ENCODE data around the gene NOB1.
"Not testable (repeated sequence)": the region's sequence is repeated elsewhere in the genome, so short reads cannot be mapped to it uniquely, and the experiment has no call there.

The NOB1 gene

DNA sequence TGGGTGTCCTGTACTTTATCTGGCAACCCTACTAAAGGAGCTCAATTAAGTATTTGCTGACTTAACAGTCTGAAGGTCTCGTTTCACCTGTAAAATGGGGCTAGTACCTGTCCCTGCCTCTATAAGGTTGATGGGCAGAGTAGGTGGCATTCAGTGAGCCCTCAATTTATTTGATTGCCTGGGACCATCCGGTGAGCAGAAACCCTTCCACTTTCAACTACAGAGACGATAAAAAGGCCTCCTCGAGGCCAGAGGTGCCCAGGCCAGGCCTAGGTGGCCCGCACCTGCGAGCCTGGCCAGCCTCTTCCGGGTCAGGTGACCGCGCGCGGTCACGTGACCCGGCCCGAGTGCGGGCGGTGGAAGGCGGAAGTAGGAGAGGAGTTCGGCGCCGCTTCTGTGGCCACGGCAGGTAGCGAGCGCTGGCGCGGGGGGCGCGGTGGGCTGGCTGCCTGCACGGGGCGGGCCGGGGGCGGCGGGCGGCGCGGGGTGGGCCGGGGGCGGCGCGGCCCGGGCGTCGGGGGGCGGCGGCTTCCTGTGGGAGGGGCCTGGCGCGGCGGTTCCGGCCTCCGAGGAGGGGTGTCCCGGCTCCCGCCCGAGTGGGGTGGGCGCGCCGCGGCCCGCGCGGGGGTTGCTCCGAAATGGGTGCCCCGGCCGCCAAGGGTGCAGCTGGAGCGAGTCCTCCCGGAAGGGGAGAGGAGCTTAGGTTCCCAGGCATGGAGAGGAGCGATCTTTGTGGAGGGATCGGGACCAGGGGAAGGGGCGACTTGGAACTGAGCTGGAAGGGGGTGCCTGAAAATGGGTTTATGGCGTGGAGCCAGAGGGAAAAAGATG lies 7.5 kb upstream of the NOB1 start, which contains the start of gene WWP2:
TSS of gene WWP2 (plus strand) at position 350 of the 831 bp plus-strand sequence. CDS start 24,679 bp downstream, outside the sequence.
- peak; percentile 74 for DNase-seq (ENCODE audit: low read depth)

DNA sequence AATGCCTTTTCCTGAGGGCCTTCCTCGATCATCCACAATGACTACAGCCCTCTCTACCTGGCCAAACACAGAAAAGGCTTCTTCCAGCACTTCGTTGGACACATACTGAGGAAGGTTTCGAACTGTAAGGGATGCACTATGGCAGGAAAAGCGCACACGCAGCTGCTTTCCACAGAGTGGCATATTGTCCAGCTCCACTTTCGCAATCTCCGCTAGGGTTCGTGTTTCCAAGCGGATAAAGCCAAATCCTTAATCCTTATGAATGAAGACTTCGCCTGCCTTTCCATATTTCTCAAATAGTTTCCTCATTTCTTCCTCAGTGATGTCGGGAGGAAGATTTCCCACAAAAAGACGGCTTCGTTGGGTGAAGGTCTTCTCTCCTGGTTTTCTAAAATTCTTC lies 2.6 kb upstream of the NOB1 start:
- DNase-seq (ENCODE audit: low read depth), result not testable (repeated sequence)

DNA sequence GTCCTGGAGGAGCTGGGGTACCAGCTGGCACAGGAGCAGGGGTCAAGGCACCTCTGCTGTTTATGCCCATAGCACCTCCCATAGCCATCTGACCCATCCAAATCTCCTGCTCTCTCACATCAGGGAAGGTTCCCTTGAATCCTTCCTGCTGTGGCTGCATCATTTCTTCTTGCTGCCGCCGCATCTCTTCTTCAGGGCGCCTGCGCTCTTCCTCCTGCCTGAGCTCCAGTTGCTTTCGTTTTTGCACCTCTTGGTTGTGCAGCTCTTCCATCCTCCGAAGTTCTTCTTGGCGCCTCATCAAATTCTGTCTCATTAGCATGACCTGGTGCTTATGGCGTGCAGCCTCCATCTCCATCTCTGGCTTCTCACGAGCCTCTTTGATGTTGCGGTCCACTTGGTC lies 2.0 kb upstream of the NOB1 start:
- DNase-seq (ENCODE audit: low read depth), result no peak

DNA sequence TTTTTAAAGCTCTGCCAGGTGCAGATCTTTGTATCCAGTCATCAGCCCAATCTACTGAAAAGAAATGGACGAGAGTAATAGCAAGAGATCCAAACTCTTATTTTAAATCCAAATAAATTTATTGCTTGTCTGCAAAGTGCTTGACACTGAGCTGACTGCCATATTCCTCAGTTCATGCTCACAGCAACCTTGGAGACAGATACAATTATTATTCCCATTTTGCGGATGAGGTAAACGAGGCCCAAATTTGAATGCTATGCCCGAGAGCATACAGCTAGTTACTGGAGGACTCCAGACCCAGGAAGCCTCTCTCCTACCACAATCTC lies 620 bp downstream of the NOB1 start:
- DNase-seq (ENCODE audit: low read depth), result no peak

DNA sequence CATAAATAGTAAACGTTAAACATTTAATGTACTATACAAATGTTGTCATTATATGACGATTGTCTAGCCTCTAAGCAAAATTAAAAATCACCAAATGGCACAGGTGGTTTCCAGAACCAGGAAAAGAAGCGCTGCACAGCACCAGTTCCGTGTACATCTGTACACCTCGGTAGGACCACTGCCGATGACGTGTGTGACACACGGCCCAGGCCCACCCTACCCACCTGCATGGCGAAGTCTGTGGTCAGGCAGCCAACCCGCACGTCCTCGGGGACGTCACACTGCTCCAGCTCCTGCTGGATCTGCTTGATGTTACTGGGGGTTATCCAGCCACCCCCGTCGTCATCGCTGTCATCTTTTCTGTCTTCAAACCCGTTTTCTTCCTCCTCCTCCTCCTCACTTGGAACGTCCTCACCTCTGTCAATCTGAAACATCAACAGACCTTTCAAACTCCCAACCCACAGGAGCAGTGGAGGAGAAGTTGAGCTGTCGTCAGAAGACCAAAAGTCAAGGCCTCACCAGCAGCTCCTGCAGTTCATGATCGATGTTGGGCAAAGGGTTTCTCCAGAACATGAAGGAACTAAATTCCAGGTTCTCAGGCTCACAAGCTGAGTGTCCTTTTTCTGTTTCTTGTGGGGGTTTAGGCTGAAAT lies 5.9 kb downstream of the NOB1 start:
- no peak for DNase-seq (ENCODE audit: low read depth)

DNA sequence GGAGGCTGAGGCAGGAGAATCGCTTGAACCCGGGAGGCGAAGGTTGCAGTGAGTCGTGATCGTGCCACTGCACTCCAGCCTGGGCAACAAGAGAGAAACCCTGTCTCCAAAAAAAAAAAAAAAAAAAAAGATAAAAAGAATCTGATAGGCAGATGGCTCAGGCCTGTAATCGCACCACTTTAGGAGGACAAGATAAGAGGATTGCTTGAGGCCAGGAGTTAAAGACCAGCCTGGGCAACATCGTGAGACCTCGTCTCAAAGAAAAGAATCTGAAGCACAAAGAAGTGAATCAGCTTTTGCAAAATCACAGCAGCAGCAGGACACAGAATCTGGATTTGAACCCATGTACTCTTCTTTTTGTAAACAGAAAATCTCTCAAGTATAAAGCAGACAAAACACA lies 7.6 kb downstream of the NOB1 start:
- DNase-seq (ENCODE audit: low read depth), result no peak

DNA sequence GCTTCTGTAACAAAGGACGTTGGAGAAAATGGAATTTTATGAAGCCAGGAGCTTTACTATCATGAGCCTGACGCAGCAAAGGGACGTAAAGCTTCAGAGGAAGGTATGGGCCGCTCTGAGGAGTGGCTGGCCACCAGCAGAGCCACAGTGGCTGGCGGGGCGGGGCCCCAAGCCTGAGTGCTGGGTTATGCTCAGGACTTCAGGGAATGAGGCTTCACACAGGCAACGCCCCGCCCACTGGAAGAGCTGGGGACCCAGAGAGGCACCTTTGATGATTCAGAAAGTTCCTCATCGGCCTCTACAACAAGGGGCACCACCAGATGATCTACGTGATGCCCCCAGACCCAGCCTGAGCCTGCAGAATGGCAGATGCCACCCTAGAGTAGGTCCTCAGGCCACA lies 8.8 kb downstream of the NOB1 start:
- no peak for DNase-seq (ENCODE audit: low read depth)

DNA sequence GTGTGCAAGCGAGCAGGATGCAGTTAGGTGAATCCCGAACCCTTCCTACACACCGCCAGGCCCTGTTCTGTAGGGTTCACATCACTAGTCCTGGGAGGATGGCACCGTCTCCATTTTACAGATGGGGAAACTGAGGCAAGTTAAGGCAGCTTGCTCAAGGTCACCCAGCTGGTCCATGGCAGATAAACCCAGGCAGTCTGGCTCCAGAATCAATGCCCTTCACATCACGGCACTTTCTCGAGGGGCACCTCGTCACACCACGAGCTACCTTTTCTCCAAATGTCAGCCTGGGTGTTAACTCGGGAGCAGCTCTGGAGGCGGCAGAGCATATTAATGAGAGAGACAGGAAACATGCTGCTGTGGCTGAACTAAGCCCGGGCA lies 9.5 kb downstream of the NOB1 start:
- no peak for DNase-seq (ENCODE audit: low read depth)

DNA sequence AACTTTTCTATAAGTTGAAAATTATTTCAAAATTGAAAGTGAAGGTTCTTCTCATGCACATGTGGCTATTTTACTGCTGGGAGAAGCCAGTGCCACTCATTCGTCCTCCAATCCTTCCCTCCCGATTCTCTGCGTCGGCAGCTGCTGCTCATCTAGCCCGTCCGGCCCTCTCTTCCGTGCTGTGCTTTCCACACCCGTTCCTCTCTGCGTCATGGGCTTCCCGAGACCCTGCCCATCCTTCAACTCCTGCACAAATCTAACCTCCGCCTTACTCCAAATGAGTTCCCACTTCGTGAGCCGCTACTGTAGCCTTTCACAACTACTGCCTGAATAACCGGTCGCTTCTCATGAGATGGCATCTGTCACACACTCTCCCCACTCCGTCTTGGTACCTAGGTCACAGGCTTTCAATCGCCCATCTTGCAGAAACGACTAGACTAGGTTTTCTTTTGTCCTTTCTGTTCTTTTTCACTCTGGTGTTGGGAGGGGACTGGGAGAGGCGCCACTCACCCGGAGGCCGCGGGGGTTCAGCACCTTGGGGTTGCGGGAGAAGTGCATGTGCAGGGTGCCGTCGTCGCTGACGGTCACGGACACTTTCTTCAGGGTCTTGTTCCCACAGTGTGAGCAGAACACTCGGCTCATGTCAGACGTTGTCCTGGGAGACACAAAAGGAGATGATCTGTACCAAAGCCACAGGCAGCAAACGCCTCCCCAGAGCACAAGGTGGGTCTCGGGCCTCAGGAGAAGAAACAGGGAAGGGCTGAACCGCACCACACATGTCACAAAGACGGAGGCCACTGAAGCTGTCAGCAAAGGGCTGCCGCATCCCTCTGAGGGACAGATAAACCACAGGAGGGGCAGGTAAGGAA lies 10.1 kb downstream of the NOB1 start:
- DNase-seq (ENCODE audit: low read depth), result no peak

DNA sequence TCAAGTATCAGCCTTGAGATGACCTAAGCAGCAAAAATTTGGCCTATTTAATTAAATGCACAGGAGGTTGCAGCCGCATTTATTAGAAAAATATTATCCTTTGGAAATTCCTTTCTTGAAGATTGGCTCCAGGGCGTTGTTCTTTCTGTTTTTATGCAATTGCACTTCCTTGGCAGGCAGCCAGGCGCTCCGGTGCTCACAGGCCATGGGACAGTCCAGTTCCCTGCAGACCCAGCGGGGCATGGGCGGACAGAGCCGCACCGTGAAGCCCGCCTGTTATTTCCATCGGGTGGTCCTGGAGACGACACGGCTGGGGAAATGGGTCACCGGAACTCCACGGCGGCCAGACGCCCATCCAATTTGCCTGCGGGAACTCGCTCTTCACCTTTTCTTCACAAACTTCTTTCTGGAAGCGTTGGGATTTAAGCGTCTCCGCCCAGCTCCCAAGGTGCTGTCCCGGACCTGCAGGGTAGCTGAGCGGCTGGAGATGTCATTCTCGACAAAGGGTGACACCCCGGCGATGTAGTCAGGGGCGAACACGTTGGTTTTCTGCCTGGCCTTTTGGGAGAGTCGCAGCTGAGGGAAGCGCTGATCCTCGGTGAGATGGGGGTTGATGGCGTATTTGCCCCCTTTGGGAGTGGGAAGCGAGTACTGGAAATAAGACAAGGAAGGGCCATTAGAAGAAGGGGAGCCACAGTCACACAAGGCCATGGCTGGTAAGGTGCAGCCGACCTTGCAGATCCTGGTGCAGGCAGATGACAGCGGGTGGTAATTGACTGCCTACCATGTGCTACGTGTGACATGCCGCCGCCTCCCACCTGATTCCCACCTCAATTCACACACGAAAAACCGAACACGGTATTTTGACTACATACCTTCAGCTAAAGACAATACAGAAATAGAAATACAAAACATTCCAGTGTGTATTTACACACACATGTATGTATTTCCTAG lies 12.5 kb downstream of the NOB1 start:
- DNase-seq (ENCODE audit: low read depth), result no peak

DNA sequence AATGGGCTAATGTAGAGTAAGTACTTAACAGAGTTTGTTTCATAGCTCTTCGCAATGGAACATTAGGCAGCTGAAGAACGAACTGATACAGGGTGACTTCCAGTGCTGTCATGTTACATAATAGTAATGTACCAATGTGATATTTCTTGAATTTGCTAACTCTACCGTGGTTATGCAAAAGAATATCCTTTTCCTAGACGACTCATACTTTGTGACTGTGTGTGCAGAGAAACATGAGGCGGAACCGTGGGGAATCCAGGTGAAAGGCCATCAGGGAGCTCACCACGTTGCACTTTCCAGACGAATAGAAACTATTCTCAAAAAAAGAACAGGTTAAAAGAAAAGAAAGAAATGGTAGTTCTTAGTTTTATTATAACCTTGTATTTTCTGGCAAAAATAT lies 13.2 kb downstream of the NOB1 start:
- no peak for DNase-seq (ENCODE audit: low read depth)

DNA sequence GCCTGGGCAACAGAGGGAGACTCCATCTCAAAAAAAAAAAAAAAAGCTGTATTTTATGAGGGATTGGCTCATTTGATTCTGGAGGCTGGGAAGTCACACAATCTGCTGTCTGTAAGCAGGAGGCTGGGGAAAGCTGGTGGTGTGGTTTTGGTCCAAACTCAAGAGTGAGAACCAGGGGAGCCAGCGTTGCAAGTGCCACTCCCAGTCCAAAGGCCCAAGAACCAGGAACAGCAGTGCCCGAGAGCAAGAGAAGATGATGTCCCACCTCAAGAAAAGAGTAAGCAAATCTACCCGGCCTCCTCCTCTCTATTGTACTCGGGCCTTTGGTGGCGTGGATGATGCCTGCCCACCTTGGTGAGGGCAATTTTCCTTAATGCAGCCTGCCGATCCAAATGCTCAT lies 22.6 kb downstream of the NOB1 start:
- no peak for DNase-seq (ENCODE audit: low read depth)

DNA sequence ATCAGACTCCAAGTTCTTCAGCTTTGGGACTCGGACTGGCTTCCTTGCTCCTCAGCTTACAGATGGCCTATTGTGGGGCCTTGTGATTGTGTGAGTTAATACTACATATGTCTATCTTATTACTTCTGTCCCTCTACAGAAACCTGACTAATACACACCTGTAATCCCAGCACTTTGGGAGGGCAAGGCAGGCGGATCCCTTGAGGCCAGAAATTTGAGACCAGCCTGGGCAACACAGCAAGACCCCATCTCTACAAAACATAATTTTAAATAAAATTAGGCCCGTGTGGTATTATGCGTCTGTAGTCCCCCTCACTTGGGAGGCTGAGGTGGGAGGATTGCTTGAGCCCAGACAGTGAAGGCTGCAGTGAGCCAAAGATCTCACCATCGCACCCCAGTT lies 23.4 kb downstream of the NOB1 start:
- not testable (repeated sequence) for DNase-seq (ENCODE audit: low read depth)

DNA sequence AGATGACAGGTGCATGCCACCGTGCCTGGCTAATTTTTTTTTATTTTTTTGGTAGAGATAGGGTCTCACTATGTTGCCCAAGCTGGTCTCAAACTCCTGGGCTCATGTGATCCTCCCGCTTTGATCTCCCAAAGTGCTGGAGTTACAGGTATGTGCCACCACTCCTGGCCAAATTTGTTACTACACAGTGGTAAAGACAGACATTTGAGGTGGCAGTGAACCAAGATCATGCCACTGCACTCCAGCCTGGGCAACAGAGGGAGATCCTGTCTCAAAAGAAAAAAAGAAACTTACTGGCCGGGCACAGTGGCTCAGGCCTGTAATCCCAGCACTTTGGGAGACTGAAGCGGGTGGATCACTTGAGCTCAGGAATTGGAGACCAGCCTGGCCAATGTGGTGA lies 25.7 kb downstream of the NOB1 start:
- DNase-seq (ENCODE audit: low read depth), result not testable (repeated sequence)

DNA sequence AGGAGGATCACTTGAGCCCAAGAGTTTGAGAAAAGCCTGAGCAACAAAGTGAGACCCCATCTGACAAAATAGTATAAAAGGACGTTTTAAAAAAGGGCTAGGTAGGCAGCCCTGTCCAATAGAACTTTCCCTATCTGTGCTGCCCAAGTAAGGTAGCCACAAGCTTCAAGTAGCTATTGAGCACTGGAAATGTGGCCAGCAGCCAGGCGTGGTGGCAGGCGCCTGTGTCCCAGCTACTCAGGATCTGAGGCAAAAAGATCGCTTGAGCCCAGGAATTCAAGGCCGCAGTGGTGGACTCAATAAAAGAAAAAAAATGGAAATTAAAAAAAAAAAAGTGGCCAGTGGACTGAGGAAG lies 26.8 kb downstream of the NOB1 start:
- DNase-seq (ENCODE audit: low read depth), result no peak

DNA sequence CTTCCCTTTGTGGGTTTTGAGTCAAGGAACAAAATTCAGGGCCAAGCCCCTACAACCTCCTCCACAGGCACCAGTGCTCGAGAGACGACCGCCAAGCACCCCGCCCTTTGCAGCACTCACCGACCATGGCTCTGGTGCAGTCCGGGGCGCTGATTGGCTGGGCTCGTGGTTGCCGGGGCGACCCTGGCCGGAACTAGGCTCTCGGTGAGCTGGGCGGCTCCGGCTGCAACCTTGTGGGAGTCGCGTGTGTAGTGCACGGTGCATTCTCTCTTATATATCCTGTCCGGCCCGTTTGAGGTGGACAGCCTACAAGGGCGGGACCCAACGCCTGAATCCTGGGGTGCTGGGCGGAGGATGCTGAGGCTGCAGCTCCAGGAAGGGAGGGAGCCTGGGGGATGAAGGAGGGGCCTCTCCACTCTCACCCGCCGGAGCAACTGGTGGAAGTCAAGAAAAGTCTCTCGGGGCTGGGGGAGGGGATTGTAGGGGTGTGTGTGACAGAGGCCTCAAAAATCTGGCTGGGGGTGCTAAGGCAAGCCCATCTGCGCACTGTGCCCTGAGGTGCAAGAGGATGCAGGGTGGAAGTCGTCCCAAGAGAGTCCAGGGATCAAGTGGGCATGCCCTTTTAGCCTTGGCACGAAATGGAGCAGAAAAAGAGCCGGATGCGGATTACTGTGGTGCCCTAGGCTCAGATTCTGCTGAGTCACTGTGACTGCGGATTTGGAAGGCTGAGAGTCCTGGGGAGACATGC lies 28.2 kb downstream of the NOB1 start, which contains the start of gene NQO1:
TSS of gene NQO1 (minus strand) at position 248 of the 748 bp plus-strand sequence. CDS start at position 127, 121 bp downstream.
- DNase-seq (ENCODE audit: low read depth), result peak; percentile 64

DNA sequence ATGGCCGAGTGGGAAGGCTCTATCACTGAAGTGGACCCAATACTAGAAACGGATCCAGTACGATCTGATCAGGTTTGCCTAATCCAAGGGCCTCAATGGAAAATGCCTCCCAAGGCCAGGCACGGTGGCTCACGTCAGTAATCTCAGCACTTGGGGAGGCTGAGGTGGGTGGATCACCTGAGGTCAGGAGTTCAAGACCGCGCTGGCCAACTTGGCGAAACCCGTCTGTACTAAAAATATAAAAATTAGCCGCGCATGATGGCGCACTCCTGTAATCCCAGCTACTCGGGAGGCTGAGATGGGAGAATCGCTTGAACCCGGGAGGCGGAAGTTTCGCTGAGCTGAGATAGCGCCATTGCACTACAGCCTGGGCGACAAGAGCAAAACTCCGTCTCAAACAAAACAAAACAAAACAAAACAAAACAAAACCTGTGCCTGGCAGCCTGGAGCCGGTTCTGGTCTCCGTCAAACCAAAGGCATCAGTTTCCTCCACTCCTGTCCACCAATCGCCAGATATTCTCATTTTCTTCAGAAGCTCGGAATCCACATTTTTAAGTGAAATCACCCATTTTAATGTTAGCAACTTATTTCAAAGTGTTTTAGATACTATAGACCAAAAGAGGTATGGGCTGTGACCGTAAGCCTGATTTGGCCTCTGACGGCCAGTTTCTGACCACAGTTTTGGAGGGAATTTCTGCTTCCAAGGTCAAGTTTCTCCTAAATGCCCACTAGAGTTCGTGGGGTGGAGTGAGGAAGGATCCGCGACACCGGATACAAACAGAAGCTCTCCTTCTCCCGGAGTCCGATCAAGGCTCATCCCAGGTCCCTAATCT lies 29.0 kb downstream of the NOB1 start:
- no peak for DNase-seq (ENCODE audit: low read depth)

DNA sequence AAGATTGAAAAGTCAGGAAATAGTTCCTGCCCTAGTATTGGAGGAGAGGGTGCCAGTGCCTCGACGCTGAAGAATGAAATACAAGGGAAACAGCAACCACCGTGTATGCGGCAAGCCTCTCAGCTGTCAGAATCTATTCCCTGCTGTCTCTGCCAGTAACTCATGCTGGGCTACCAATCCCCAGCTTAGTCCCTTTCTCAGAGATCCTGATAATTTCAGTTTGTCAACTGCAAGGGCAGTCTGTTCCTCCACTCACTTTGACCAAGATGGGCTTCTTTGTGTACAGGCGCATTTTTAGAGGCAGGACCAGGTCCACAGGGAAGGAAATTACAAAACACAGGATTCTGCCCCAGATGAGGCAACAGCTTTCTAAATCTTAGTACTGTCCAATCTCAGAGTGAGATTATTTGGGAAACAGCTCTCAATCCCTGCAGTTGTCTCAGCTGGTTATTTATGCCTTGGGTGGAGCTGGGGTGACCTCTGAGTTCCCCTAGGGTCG lies 29.7 kb downstream of the NOB1 start:
- no peak for DNase-seq (ENCODE audit: low read depth)

DNA sequence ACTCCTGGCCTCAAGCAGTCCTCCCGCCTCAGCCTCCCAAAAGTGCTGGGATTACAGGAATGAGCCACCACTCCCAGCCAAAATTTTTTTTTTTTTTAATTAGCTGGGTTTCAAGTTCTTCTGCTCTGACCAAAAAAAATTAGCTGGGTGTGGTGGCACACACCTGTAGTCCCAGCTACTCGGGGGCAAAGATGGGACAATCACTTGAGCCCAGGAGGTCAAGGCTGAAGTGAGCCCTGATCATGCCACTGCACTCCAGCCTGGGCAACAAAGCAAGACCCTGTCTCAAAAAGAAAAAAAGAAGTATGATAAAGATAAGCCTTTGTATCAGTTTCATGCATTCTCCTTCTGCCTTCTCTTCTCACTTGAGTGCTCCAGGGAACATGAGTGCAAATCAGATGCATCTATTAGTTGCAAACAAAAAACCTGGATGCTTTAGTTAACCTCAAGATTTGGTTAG lies 30.3 kb downstream of the NOB1 start:
- DNase-seq (ENCODE audit: low read depth), result no peak
